WTC11 (cell line): ENCODE data around the gene KRTAP10-2.

ENCODE experiments used
- CREB1 ChIP-seq: sonication (generic); formaldehyde crosslinking; IDR thresholded peaks from 2 replicates; pipeline ENCODE4 v1.8.0; 2023; ENCODE audit warnings: mild to moderate bottlenecking, missing genetic modification reagents
- CTCF ChIP-seq: fragments of 200-600 bp; IDR thresholded peaks from 2 replicates; pipeline ENCODE4 v1.8.0; 2022; ENCODE audit warnings: antibody characterized with exemption
- E2F1 ChIP-seq: sonication (generic); formaldehyde crosslinking; IDR thresholded peaks from 2 replicates; pipeline ENCODE4 v1.8.0; 2022; ENCODE audit warnings: mild to moderate bottlenecking, missing genetic modification reagents
- ELF4 ChIP-seq: sonication (generic); formaldehyde crosslinking; IDR thresholded peaks from 2 replicates; pipeline ENCODE4 v1.8.1; 2022; ENCODE audit warnings: low read depth, mild to moderate bottlenecking, moderate library complexity, missing genetic modification reagents
- HMGXB4 ChIP-seq: sonication (generic); formaldehyde crosslinking; IDR thresholded peaks from 2 replicates; pipeline ENCODE4 v1.8.1; 2023; ENCODE audit warnings: mild to moderate bottlenecking, moderate library complexity, missing genetic modification reagents
- JUN ChIP-seq: sonication (generic); formaldehyde crosslinking; IDR thresholded peaks from 2 replicates; pipeline ENCODE4 v1.8.0; 2023; ENCODE audit warnings: mild to moderate bottlenecking, missing genetic modification reagents
- KAT7 ChIP-seq: sonication (generic); formaldehyde crosslinking; IDR thresholded peaks from 2 replicates; pipeline ENCODE4 v1.8.1; 2023; ENCODE audit warnings: missing genetic modification reagents, mild to moderate bottlenecking, borderline replicate concordance
- MLX ChIP-seq: sonication (generic); formaldehyde crosslinking; IDR thresholded peaks from 2 replicates; pipeline ENCODE4 v1.8.1; 2023; ENCODE audit warnings: mild to moderate bottlenecking, missing genetic modification reagents, moderate library complexity
- USF2 ChIP-seq: sonication (generic); formaldehyde crosslinking; IDR thresholded peaks from 2 replicates; pipeline ENCODE4 v1.8.1; 2023; ENCODE audit warnings: mild to moderate bottlenecking, missing genetic modification reagents, moderate library complexity
- ZNF232 ChIP-seq: sonication (generic); formaldehyde crosslinking; IDR thresholded peaks from 2 replicates; pipeline ENCODE4 v1.8.0; 2022; ENCODE audit warnings: mild to moderate bottlenecking, missing genetic modification reagents
- TF ChIP-seq, protein P1 (sequence below): sonication (generic); formaldehyde crosslinking; IDR thresholded peaks from 2 replicates; pipeline ENCODE4 v1.8.1; 2022; ENCODE audit warnings: mild to moderate bottlenecking, moderate library complexity, missing genetic modification reagents

DNA sequence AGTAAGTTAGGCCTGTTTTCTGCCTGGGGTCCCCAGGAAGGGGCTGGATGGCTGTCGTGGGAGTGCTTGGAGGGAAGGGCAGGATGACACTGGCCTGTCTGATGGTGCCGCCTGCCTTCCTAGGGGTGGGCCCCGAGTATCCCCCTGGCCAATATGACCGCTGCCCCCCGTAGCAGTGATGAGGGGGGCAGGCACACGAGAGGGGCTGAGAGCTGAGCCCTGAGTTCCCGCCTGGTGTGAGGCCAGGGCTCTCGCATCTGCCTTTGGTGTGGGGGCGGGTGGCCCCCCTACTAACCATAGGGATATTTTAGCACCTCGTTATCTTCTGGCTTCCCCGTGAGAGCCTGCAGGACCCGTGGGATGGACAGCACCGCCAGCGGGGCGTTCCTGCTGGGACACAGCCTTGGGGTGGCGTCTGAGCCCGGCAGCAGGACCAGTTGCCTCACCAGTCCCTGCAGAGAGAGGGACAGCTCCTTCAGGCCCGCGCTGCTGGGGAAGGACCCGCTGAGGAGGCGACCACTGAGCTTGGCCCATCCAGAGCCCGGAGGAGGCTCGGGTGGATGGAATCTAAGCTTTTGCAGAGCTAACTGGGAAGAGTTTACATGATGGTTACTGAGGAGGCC is 21.7 kb downstream of the KRTAP10-2 start:
- no peak for TF ChIP-seq USF2 (CRISPR knock-in tag)
- TF ChIP-seq ELF4 (CRISPR knock-in tag) = no peak
- no peak for TF ChIP-seq JUN
- TF ChIP-seq, protein P1, sequence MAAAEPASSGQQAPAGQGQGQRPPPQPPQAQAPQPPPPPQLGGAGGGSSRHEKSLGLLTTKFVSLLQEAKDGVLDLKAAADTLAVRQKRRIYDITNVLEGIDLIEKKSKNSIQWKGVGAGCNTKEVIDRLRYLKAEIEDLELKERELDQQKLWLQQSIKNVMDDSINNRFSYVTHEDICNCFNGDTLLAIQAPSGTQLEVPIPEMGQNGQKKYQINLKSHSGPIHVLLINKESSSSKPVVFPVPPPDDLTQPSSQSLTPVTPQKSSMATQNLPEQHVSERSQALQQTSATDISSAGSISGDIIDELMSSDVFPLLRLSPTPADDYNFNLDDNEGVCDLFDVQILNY (CRISPR knock-in tag) = no peak
- no peak for TF ChIP-seq ZNF232 (CRISPR knock-in tag)
- no peak for TF ChIP-seq E2F1
- no peak for TF ChIP-seq CREB1 (CRISPR knock-in tag)
- no peak for TF ChIP-seq CTCF
- no peak for TF ChIP-seq KAT7 (CRISPR knock-in tag)
- TF ChIP-seq HMGXB4 (CRISPR knock-in tag) = no peak
- TF ChIP-seq MLX (CRISPR knock-in tag) = no peak
